Neural progenitor cell (in vitro differentiated cells): ENCODE measurements around the gene SYT7. TPM values are rescaled to one million over a fixed set of nuclear protein-coding genes. Genes with fewer than 3 reads are reported as not detected.

Experiments
- DNase-seq: peaks from one replicate; pipeline ENCODE4 v3.0.0-alpha.2; 2016; ENCODE audit warnings: low spot score
- H2AFZ ChIP-seq: fragments of 200-600 bp; sonication (generic); replicated peaks from 2 replicates; pipeline ENCODE4 v1.6.1; 2016; ENCODE audit warnings: antibody characterized with exemption
- H3F3A ChIP-seq: fragments of 200-600 bp; sonication (generic); 2 replicates; pipeline ENCODE4 v1.6.1; 2016; ENCODE audit warnings: antibody characterized with exemption, low read depth
- H3K27ac ChIP-seq: fragments of 200-600 bp; sonication (generic); 2 replicates; pipeline ENCODE4 v1.5.1; 2016; ENCODE audit warnings: mild to moderate bottlenecking
- H3K27me3 ChIP-seq: fragments of 200-600 bp; sonication (generic); 2 replicates; pipeline ENCODE4 v1.6.1; 2016; ENCODE audit warnings: mild to moderate bottlenecking, moderate library complexity
- H3K36me3 ChIP-seq: fragments of 200-600 bp; sonication (generic); 2 replicates; pipeline ENCODE4 v1.5.1; 2016
- H3K4me1 ChIP-seq: fragments of 200-600 bp; sonication (generic); 2 replicates; pipeline ENCODE4 v1.6.1; 2016; ENCODE audit warnings: mixed run types
- H3K4me2 ChIP-seq: fragments of 200-600 bp; sonication (generic); 2 replicates; pipeline ENCODE4 v1.6.1; 2016
- H3K4me3 ChIP-seq: fragments of 200-600 bp; sonication (generic); 2 replicates; pipeline ENCODE4 v1.5.1; 2016
- H3K79me2 ChIP-seq: fragments of 200-600 bp; sonication (generic); 2 replicates; pipeline ENCODE4 v1.6.1; 2016; ENCODE audit warnings: low read depth
- H3K9ac ChIP-seq: fragments of 200-600 bp; sonication (generic); 2 replicates; pipeline ENCODE4 v1.6.1; 2016
- H3K9me3 ChIP-seq: fragments of 200-600 bp; sonication (generic); 2 replicates; pipeline ENCODE4 v1.5.1; 2016; ENCODE audit warnings: low read depth
- H4K20me1 ChIP-seq: fragments of 200-600 bp; sonication (generic); 2 replicates; pipeline ENCODE4 v1.6.1; 2016; ENCODE audit warnings: low read depth
- H3K27ac Mint-ChIP-seq: 3 replicates; pipeline ENCODE4 v1.8.0; 2021; ENCODE audit warnings: mixed read lengths
- H3K27me3 Mint-ChIP-seq: 2 replicates; pipeline ENCODE4 v1.8.0; 2022; ENCODE audit warnings: low read depth, mild to moderate bottlenecking, inconsistent platforms, moderate library complexity, mixed read lengths; ENCODE audit not compliant: insufficient read depth
- H3K36me3 Mint-ChIP-seq: 3 replicates; pipeline ENCODE4 v1.8.0; 2021; ENCODE audit warnings: mixed read lengths
- H3K4me1 Mint-ChIP-seq: 3 replicates; pipeline ENCODE4 v1.8.0; 2021; ENCODE audit warnings: mixed read lengths
- H3K4me3 Mint-ChIP-seq: 3 replicates; pipeline ENCODE4 v1.8.0; 2021; ENCODE audit warnings: mild to moderate bottlenecking, moderate library complexity, mixed read lengths
- H3K9me3 Mint-ChIP-seq: 3 replicates; pipeline ENCODE4 v1.8.0; 2020; ENCODE audit warnings: mixed read lengths
- EZH2 ChIP-seq: fragments of 200-600 bp; sonication (generic); IDR thresholded peaks from 2 replicates; pipeline ENCODE4 v1.6.1; 2017; ENCODE audit warnings: antibody characterized with exemption, mild to moderate bottlenecking, moderate library complexity
- EZH2phosphoT487 ChIP-seq: fragments of 200-600 bp; sonication (generic); IDR thresholded peaks from 2 replicates; pipeline ENCODE4 v1.6.1; 2017; ENCODE audit warnings: antibody characterized with exemption
- total RNA-seq: library from RNA; depleted of rRNA; stranded (reverse); fragments of >200 nt; gene quantifications from 2 replicates; pipeline ENCODE4 v1.2.3, GENCODE V29; 2015; ENCODE audit warnings: low replicate concordance
- TF ChIP-seq, protein P1 (sequence below): fragments of 200-600 bp; sonication (generic); IDR thresholded peaks from 2 replicates; pipeline ENCODE4 v1.5.1; 2017; ENCODE audit warnings: antibody characterized with exemption, mild to moderate bottlenecking

The SYT7 gene
- total RNA-seq, 1 donor from 2014 or later: 0.73 TPM

DNA sequence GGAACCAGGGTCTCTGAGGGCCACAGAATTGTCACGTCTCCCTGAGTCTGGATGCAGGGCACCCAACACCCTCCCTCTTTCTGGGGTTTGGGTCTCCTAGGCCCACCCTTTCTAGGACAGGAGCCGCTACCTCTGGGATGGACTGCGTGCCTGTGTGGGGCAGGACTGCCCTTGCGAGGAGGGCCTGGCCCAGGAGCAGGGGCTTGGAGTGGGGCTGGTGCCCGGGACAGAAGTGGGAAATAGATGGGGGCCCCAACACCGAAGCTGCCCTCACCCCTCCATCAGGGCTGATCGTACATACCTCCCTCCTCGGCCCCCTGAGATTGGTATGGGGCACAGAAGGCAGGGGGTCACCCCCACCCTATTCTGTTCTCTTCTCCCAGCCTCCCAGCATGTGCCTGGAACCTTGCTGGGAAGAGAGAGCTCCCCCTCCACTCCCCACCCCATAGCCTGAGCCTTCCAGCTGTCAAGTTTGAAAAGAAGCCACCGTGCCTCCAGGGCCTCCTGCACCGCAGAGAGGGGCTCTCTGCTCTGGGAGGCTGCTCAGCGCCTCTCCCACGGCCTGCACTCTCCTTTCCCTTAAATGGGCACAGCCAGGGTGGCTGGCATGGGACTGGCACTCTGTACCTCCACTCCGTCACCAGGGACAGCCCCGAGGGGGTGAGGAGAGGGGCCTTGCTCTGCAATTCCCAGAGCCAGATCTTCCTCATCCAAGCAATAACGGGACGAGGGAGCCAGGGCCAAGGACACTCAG, 70.5 kb downstream of the SYT7 start:
- H3K9me3 ChIP-seq: no peaks in the 10 kb centered on the region
- TF ChIP-seq EZH2 (no peak), EZH2phosphoT487 (no peak)
- TF ChIP-seq, protein P1, sequence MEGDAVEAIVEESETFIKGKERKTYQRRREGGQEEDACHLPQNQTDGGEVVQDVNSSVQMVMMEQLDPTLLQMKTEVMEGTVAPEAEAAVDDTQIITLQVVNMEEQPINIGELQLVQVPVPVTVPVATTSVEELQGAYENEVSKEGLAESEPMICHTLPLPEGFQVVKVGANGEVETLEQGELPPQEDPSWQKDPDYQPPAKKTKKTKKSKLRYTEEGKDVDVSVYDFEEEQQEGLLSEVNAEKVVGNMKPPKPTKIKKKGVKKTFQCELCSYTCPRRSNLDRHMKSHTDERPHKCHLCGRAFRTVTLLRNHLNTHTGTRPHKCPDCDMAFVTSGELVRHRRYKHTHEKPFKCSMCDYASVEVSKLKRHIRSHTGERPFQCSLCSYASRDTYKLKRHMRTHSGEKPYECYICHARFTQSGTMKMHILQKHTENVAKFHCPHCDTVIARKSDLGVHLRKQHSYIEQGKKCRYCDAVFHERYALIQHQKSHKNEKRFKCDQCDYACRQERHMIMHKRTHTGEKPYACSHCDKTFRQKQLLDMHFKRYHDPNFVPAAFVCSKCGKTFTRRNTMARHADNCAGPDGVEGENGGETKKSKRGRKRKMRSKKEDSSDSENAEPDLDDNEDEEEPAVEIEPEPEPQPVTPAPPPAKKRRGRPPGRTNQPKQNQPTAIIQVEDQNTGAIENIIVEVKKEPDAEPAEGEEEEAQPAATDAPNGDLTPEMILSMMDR: no peak
- no peak overlapping the region for H3K9ac ChIP-seq
- Mint-ChIP-seq H3K27me3 (peaks cover 17% of the 10 kb centered on the region), H3K27ac (no peak overlapping the region), H3K4me3 (peak overlapping the region; percentile 74), H3K9me3 (no peaks in the 10 kb centered on the region), H3K36me3 (no peaks in the 10 kb centered on the region), H3K4me1 (peaks cover 74% of the 10 kb centered on the region)
- H4K20me1 ChIP-seq: peaks cover 18% of the 10 kb centered on the region
- H3K36me3 ChIP-seq: no peaks in the 10 kb centered on the region
- no peaks in the 10 kb centered on the region for H3K79me2 ChIP-seq
- peaks cover 38% of the 10 kb centered on the region for H3F3A ChIP-seq
- H3K4me3 ChIP-seq: no peak overlapping the region
- H3K4me1 ChIP-seq: peaks cover 44% of the 10 kb centered on the region
- peaks cover 60% of the 10 kb centered on the region for H3K27me3 ChIP-seq
- DNase-seq: no peak
- no peak overlapping the region for H2AFZ ChIP-seq
- no peak overlapping the region for H3K4me2 ChIP-seq
- no peak overlapping the region for H3K27ac ChIP-seq

DNA sequence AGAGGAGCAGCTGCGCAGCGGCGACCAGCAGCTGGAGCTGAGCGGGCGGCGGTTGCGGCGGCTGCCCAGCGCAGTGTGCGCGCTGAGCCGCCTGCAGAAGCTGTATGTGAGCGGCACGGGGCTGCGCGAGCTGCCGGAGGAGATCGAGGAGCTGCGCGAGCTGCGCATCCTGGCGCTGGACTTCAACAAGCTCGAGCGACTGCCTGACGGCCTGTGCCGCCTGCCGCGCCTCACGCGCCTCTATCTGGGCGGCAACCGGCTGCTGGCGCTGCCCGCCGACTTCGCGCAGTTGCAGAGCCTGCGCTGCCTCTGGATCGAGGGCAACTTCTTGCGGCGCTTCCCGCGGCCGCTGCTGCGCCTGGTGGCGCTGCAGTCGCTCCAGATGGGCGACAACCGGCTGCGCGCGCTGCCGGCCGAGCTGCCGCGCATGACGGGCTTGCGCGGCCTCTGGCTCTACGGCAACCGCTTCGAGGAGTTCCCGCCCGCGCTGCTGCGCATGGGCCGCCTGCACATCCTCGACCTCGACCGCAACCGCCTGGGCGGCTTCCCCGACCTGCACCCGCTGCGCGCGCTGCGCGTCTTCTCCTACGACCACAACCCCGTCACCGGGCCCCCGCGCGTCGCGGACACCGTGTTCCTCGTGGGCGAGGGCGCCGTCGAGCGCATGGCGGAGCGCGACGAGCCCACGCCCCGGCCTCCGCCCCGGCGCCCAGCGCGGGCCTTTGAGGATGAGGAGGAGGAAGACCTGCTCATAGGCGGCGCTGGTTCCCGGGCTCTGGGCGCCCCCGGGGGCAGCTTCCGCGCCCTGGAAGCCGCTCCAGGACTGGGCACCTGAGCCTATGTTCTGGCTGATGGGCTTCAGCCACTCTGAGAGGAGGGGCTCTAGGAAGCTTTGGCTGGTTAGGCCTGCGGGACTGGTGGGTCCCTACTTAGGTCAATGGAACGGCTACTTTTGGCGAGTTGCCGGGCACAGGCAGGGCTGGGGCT, 71.5 kb downstream of the SYT7 start:
- no peak overlapping the region for H3K27ac Mint-ChIP-seq
- H3K4me2 ChIP-seq: peak overlapping the region; percentile 78
- peaks cover 74% of the 10 kb centered on the region for H3K4me1 Mint-ChIP-seq
- no peak overlapping the region for H3K9ac ChIP-seq
- H3K36me3 ChIP-seq: no peaks in the 10 kb centered on the region
- H3K27me3 ChIP-seq: peaks cover 68% of the 10 kb centered on the region
- DNase-seq: peak; percentile 97
- H3K27ac ChIP-seq: no peak overlapping the region
- no peaks in the 10 kb centered on the region for H3K36me3 Mint-ChIP-seq
- peak overlapping the region; percentile 96 for H2AFZ ChIP-seq
- peaks cover 18% of the 10 kb centered on the region for H4K20me1 ChIP-seq
- H3K4me3 Mint-ChIP-seq: peak overlapping the region; percentile 74
- H3K79me2 ChIP-seq: no peaks in the 10 kb centered on the region
- peak overlapping the region; percentile 44 for H3K4me3 ChIP-seq
- H3K9me3 Mint-ChIP-seq: no peaks in the 10 kb centered on the region
- peaks cover 28% of the 10 kb centered on the region for H3F3A ChIP-seq
- no peaks in the 10 kb centered on the region for H3K9me3 ChIP-seq
- peaks cover 20% of the 10 kb centered on the region for H3K27me3 Mint-ChIP-seq
- peaks cover 38% of the 10 kb centered on the region for H3K4me1 ChIP-seq
- TF ChIP-seq EZH2phosphoT487: peak; percentile 49
- TF ChIP-seq, protein P1: peak; percentile 65
- no peak for TF ChIP-seq EZH2

DNA sequence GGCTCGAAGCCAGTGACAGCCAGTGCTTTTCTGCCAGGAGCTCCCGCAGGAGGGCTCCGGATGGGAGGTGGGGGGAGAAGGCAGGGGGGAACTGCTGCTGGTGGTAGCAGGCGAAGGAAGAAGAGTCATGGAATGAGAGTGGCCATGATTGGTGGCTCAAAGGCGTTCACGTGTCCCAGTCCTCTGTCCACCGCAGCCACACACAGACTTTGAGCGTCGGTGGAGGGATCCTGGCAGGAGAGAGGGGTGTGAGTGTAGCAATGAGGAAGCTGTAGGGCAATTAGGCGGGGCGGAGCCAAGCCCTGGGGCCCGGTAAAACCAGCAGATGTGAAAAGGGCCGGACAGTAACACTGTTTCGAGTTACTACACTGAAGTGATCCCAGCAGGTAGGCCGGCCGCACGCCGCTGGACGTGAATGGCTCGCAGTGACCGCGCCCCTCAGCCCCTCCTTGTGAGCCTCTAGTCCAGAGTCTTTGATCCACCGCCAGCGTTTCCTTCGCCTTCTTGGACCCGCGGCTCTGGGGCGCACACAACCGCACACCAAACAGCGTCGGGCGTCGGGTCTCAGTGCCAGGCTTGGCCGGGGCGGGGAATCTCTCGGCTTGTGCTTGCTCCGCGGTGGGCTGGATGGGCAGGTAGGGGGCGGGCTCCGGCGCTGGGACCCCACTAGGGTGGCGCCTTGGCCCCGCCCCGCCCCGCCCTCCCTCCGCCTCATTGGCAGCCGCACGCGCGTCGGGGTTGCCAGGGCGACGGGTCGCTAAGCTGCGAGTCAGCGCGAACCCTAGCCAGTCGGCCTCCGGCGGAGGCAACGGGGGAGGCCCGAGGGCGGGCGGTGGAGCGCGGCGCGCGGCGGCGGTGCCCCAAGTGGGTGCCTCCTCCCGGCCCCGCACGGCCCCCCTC, 72.7 kb downstream of the SYT7 start, which contains the start of gene LRRC10B:
Gene LRRC10B, plus strand, starts transcription at position 788 of the 900 bp plus-strand sequence. CDS start 250 bp downstream, outside the sequence.
- H3K4me2 ChIP-seq: peak within 1 kb of the TSS; percentile 78
- H3K4me3 Mint-ChIP-seq: peak within 1 kb of the TSS; percentile 87
- peak; percentile 96 for DNase-seq
- no peaks in the 10 kb centered on the region for H3K36me3 Mint-ChIP-seq
- H3K27ac ChIP-seq: no peak within 1 kb of the TSS
- no peaks in the 10 kb centered on the region for H3K79me2 ChIP-seq
- peaks cover 68% of the 10 kb centered on the region for H3K27me3 ChIP-seq
- H3K27ac Mint-ChIP-seq: no peak within 1 kb of the TSS
- H4K20me1 ChIP-seq: peaks cover 18% of the 10 kb centered on the region
- peaks cover 20% of the 10 kb centered on the region for H3K27me3 Mint-ChIP-seq
- H3K9ac ChIP-seq: no peak within 1 kb of the TSS
- peak within 1 kb of the TSS; percentile 96 for H2AFZ ChIP-seq
- H3K9me3 Mint-ChIP-seq: no peaks in the 10 kb centered on the region
- no peaks in the 10 kb centered on the region for H3K9me3 ChIP-seq
- no peak for TF ChIP-seq EZH2
- TF ChIP-seq, protein P1: peak; percentile 17
- H3K4me1 Mint-ChIP-seq: peaks cover 71% of the 10 kb centered on the region
- H3K4me3 ChIP-seq: peak within 1 kb of the TSS; percentile 46
- H3K36me3 ChIP-seq: no peaks in the 10 kb centered on the region
- peaks cover 35% of the 10 kb centered on the region for H3K4me1 ChIP-seq
- H3F3A ChIP-seq: peaks cover 27% of the 10 kb centered on the region
